Stimulated activated CD4-positive, alpha-beta T cell treated with anti-CD3 and anti-CD28 coated beads, Interleukin-2, amount 100 ng/mL, for 4 hours (primary cell): Measurements from ENCODE around the gene PCBP3.
"Not testable (repeated sequence)": the region's sequence is repeated elsewhere in the genome, so short reads cannot be mapped to it uniquely, and the experiment has no call there.

ENCODE experiments used
- DNase-seq: peaks from one replicate; pipeline ENCODE4 v3.0.0-alpha.2; 2020; ENCODE audit warnings: low read depth

Gene PCBP3

DNA sequence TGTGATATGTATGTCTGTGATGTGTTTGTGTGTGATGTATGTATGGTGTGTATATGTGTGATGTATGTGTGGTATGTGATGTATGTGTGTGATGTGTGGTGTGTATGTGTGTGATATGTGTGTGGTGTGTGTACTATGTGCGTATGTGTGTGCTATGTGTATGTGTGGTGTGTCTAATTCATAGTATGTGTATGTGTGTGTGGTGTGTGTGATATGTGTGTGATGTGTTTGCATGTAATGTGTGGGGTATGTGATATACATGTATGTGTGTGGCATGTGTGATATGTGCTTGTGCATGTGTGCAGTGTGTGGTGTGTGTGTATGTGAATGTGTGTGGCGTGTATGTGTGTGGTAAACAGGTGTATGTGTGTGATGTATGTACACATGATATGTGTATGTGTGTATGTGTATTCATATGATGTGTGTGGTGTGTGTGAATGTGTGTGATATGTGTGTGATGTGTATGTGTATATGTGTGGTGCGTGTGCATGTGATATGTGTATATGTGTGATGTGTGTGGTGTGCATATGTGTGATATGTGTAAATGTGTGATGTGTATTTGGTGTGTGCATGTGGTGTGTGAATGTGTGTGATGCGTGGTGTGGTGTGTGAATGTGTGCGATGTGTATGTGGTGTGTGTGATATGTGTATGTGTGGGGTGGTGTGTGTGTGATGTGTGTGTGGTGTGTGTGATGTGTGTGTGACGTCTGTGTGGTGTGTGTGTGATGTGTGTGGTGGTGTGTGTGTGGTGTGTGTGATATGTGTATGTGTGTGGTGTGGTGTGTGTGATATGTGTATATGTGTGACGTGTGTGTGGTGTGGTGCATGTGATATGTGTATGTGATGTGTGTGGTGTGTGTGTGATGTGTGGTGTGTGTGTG is 8.0 kb upstream of the PCBP3 start:
- DNase-seq = no peak

DNA sequence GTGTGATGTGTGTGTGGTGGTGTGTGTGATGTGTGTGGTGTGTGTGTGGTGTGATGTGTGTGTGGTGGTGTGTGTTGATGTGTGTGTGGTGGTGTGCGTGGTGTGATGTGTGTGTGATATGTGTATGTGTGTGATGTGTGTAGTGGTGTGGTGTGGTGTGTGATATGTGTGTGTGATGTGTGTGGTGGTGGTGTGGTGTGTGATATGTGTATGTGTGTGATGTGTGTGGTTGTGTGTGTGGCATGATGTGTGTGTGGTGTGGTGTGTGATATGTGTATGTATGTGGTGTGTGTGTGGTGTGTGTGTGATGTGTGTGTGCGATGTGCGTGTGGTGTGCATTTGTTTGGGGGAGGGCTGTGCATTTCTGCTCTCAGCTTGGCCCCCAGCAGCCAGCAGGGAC is 7.1 kb upstream of the PCBP3 start:
- DNase-seq = no peak

DNA sequence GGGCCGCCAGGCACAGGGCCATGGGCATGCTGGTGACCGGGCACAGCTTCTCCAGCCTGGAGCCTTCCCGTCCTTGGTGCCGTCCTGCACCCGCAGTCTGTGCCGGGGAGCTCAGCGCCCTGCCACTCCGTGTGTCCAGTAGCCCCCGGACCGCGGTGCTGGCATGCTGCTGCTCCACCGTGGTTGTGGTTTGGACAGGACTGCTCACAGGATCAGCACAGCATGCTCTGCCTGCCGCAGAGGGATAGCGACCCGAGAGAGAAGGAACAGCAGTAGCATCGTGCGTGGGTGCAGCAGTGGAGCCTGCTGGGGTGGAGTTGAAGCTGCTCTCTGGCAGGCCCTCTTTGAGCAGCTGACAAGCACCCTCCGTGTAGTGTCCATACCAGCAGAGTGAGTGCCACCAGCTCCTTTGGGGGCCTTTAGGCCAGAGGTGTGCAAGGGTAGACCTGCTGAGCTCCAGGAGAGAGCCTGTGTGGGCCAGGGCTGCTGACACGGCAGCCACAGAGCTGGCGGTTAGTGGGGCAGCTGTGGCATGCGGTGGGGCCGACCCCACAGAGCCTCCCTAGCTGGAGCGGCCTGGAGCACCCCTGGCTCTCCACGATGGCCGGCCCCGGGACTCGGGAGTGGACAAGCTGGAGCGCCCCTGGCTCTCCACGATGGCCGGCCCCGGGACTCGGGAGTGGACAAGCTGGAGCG is 6.4 kb upstream of the PCBP3 start:
- DNase-seq = no peak

DNA sequence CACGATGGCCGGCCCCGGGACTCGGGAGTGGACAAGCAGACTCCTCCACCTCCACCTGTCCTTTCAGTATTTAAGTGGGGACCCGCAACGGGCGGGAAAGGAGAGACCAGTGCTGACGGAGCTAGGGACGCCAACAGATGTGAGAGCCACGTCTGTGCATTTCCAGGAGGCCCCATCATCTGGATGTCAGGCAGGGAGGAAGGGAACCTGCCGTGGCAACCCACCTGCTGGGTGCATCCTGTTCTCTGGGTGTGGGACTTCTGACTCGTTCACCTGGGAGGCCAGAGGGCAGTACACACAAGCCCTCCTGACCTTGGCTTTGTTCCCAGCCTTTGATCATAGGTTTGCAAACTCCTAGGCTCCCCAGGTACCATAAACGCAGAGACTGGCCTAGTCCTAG is 5.6 kb upstream of the PCBP3 start:
- no peak for DNase-seq

DNA sequence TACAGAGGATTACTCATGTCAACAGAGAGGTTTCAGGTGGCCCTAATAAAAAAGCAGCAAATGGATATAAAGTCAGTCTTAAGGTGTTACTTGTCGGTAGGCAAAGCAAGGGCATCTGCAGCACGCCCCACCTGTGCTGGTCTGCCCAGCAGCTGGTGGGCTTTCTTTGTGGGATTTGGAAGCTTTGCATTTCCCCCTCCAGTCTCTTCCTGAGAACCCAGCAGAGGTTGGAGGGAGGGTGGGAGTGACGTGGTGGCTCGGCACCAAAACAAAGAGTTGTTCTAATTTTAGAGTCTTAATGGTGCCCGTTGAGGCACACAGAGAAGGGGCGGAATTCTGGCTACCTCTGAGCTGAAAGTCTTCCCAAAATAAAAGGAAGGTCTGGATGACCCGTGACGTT is 4.8 kb upstream of the PCBP3 start:
- DNase-seq = no peak

DNA sequence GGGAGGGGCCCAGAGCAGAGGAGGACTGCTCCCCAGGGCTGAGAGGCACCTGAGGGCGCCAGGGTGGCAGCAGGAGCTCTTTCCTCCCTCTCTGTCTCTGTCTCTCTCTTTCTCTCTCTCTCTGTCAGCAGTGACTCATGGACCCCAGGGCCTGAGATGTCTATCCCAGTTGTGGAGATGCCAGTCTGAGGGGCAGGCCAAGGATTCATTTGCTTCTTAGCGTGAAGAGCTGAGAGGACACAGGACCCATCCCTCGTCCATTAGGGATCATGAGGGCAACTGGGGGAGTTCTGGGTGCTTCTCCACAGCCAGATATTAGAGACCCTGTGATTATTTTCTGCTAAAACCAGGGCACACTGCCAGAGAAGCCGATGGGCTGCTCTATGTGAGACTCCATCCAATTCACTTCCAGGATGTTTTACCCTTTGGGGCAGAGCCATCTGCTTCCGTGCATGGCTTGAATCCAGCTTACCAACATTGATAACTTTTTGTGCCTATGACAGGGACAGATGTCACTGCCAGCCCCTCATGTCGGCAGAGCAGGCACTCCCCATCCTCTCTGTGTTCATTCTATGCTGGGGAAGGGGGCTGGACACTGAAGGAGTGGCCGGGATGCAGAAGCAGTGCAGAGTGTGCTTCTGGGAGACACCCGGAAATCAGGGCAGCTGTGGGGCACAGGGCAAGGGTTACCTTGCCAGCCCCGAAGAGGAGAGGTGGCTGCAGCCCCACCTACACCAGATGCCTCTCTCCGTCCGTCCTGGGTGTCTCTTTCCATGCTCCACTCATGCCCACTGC is 4.1 kb upstream of the PCBP3 start:
- no peak for DNase-seq

DNA sequence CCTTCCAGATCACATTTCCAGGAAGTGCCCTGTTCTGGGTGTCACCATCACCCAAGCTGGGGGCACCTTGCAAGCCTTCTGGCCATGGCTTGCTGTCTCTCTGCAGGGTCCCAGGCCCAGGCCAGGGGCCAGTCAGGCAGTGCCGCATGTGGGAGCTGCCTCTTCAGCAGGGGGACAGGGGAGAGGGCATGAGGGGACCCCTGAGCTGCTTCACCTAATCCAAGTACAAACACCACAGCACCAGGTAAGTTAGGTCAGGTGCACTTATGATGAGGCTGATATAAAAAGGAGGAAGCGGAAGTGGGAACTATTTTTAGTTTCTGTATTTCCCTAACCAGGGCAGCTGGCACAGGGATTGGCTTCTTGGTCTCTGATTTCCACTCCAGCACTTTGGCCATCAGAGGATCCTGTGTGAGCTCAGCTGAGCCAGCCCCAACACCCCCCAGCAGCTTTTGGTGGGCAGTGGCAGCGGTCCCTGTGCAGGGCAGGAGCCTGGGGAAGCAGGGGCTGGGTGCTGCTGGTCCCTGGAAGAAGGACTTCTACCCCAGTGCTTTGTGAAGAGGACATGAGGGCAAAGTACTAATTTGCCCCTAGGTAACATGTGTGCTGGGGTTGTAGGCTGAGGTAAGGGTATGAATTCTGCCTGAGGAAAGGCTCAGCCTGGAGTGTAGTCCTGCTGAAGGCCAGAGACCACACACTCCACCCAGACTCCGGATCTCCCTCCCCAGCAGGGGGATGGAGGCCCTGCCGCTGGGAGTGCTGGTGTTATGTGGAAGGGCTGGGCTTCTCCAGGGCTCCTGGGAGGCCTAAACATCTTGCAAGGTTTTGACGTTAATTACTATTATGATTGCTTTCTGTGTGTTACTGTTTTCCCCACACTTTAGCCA is 3.3 kb upstream of the PCBP3 start:
- no peak for DNase-seq

DNA sequence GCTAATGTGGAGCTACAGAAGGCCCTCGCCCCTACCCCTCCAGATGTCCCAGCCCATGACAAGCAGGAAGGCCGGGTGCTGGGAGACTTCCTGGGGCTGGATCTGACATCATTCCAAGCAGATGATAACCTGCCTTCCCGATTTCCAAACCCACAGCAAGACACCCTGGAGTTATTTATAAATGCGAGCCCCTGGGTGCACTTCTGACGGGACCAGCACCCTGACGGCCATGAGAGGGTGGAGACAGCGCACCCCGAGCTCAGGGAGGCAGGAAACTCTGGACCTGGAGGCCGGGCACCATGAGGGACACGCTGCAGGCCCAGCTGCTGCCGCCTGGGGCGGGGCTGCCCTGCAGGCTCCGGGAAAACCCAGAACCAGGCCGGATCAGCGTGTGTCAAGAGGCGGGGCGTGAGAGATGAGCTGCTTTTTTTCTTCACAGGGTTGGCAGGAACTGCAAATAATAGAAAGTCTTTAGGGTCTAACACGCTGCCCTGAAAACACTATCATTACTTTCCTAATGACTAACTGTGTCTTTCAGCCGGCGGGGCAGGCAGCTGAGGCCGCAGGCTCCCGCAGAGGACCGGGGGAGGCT is 2.5 kb upstream of the PCBP3 start:
- no peak for DNase-seq

DNA sequence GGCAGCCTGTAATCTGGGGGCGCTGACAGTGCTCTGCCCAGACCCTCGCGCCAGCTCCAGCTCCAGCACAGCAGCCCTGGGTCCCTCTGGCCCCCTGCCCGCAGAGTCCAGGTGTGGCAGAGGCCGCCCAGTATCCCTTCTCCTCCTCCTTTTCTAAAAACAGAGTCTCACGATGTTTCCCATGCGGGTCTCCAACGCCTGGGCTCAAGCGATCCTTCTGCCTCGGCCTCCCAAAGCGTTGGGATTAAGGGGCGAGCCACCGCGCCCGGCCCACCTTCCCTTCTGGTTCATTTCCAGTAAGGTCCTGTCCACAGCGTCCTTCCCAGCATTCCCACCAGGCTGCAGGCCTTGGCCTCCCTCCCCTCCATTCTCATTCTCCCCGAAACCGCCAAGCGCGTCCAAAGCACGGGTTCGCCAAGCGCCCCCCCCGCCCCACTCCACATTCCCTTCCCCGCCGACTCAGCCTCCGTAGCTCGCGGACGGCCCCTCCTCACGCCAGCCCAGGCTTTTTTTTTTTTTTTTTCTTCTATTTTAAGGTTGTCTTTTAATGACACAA is 2.0 kb upstream of the PCBP3 start:
- no peak for DNase-seq

DNA sequence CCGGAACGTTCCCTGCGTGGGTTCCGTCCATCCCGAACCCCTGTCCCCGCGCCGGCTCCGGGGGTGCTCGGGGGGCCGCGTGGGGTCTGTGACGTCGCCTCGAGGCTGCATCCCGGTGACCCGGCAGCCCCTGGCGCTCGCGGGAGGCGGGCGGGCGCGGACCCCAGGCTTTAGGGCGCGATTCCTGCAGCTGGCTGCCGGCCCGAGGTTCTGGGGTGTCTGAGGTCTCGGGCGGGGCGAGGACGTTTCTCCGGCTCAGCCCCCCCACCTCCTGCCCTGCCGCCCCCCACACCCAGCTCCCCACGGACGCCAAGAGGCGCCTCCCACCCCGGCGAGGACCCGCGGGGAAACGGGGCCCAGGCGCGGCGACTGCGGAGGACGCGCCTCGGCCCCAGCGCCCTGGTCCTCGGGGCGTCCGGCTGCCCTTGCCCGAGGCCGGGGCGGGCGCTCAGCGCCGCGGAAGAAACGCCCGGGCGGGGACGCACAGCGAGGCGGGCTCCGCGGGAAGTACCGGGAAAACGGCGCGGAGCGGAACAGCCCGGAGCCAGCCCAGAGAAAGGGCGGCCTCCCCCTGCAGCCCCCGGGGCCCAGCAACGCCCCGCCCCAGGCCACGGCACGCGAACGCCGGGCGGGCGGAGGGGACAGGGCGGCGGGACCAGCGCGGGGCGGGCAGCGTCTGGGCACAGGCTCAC is 1.3 kb upstream of the PCBP3 start:
- no peak for DNase-seq

DNA sequence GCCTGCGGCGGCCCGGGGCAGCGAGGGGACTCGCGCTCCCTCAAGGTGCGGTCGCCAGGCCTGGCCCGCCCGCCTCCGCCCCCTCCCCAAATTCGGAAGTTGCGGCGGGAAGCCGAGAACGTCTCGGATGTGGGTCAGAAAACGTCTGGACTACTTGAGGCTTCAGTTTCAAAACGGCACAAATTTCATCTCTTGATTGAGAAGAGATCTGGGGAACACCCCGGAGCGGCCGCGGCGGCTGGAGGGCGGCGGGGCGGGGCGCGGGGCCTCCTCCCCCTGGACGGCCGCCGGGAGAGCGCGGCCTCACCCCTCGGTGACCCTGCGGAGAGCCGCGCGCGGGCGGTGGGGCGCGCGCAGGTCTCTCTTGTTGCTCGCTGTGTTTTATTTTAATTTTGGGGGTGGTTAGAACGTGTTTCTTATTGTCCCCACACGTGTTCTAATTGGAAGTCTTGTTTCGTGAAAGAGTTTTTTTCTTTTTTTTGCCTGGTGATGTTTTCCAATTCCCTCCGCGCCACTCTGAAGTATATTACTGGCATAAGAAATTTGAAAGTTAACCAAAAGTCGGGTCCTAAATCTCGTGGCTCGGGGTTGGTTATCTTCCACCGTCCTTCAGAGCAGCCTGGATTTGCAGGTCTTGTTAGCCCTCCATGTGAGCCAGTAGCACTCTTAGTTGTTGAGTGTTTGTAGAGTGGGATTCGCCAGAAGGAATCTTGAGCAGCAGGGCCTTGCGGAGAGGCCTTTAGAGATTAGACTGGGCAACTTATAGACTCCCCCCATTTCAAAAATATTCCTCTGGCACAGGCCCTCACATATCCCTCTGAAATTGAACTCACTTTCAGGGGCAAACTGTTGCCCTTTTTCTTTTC is 749 bp downstream of the PCBP3 start:
- DNase-seq = no peak

DNA sequence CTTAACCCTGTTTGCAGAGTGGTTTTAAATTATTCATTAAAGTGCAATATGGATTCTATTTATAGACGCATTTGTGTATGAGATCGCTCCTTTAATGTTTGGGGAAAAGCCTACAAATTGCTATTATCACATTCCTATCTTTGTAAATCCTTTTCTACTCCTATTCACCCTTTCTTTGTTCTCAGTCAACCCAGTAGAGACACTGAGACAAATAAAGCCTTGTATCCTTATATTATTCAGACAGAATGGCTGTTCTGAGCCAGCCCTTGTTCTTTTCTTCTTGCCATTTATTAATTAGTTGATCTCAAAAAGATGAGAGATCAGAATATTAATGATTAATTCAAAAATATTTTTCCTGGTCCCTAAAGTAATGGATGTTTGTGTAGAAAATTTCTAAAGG is 8.4 kb downstream of the PCBP3 start:
- DNase-seq = no peak

DNA sequence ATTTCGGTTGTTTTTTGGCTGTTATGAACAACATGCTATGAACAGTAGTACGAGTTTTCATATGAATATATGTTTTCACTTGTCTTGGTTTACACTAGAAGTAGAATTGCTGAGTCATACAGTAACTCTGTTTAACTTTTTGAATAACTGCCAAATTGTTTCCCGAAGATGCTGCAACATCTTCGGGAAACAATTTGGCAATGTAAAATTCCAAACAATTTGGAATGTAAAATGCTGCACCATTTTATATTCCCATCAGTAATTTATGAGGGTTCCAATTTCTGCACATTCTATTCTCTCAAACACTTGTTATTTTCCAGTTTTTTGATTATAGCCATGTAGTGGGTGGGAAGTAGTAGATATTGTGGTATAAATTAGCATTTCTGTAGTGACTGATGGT is 11.6 kb downstream of the PCBP3 start:
- DNase-seq = no peak

DNA sequence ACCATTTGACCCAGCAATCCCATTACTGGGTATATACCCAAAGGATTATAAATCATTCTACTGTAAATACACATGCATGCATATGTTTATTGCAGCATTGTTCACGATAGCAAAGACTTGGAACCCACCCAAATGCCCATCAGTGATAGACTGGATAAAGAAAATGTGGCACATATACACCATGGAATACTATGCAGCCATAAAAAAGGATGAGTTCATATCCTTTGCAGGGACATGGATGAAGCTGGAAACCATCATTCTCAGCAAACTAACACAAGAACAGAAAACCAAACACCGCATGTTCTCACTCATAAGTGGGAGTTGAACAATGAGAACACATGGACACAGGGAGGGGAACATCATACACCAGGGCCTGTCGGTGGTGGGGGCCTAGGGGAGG is 12.6 kb downstream of the PCBP3 start:
- DNase-seq = not testable (repeated sequence)

DNA sequence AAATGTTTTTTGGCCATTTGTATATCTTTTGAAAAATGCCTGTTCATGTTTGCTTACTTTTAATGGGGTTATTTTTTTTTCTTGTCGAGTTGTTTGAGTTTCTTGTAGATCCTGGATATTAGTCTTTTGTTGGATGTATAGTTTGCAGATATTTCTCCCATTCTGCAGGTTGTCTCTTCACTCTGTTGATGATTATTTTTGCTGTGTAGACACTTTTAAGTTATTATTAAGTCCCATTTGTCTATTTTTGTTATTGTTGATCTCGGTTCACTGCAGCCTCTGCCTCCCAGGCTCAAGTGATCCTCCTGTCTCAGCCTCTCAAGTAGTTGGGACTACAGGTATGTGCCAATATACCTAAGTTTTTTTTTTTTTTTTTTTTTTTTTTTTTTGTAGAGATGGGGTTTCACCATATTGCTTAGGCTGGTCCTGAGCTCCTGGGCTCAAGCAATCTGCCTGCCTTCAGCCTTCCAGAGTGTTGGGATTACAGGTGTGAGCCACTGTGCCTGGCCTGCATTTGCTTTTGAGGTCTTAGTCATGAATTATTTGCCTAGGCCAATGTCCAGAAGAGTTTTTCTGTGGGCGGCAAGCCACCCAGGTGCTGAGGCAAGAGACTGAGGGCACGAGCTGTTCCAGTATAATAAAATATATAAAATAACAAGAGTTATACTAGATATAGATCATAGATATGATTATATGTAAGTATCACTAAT is 18.5 kb downstream of the PCBP3 start:
- DNase-seq = not testable (repeated sequence)

DNA sequence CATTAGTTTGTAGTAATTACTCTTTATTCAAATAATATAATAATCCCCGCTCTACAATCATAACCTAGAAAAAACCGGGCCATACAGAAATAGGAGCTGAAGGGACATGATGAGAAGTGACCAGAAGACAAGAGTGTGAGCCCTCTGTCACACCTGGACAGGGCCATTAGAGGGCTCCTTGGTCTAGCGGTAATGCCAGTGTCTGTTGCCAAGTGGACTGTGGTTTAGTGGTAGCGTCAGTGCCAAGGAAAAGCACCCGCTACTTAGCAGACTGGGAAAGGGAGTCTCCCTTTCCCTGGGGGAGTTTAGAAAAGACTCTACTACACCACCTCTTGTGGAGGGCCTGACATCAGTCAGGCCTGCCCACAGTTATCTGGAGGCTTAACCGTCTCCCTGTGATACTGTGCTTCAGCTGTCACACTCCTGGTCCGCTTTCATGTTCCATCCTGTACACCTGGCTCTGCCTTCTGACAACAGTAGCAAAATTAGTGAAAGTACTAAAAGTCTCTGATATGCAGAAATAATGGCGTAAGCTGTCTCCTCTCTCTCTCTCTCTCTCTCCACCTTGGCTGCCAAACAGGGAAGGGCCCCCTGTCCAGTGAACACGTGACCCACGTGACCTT is 19.2 kb downstream of the PCBP3 start:
- not testable (repeated sequence) for DNase-seq

DNA sequence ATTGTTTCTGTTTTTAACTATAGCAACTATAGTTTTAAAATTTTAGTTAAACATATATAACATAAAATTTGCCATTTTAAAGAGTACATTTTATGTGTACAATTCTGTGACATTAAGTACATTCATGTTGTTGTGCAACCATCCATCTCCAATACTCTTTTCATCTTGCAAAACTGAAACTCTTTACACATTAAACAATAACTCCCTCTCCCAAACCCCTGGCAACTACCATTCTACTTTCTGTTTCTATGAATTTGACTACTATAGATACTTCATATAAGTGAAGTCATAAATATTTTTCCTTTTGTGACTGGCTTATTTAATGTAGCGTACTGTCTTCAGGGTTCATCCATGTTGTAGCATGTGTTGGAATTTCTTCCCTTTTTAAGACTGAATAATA is 25.9 kb downstream of the PCBP3 start:
- no peak for DNase-seq

DNA sequence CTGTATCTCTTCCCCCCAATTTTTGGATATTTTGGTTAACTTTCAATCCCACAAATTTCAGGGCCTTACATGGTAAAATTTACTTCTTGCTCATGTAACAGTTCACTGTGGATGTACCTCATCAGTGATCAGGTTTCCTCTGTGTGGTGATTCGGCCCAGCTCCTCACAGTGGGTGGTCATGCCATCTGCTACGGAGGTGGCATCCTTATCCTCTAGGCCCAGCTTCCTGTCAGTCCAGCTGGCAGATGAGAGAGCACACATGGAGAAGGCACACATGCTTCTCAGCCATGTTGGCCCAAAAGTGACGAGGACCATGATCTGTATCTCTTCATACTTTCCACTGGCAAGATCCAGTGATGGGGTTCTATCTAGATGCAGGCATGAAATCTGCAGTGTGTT is 27.2 kb downstream of the PCBP3 start:
- no peak for DNase-seq
